GM06990 (cell line): ENCODE data around the gene VWF.

Source experiments
- DNase-seq: peaks from one replicate; pipeline ENCODE4 v3.0.0-alpha.2; 2011; ENCODE audit not compliant: insufficient read length; ENCODE audit errors: extremely low read depth
- H3K27me3 ChIP-seq: replicated peaks from 2 replicates; pipeline ENCODE4 v1.6.0; 2011; ENCODE audit warnings: low read length; ENCODE audit not compliant: control insufficient read depth, insufficient read depth
- H3K36me3 ChIP-seq: 2 replicates; pipeline ENCODE4 v1.5.1; 2011; ENCODE audit warnings: low read length; ENCODE audit not compliant: control insufficient read depth, insufficient read depth
- H3K4me3 ChIP-seq: replicated peaks from 2 replicates; pipeline ENCODE4 v1.5.1; 2011; ENCODE audit warnings: low read depth, mild to moderate bottlenecking, control low read depth, low read length
- TF ChIP-seq, protein P1 (sequence below): IDR thresholded peaks from 2 replicates; pipeline ENCODE4 v1.5.1; 2011; ENCODE audit warnings: low read length, control low read depth, mild to moderate bottlenecking, inconsistent platforms; ENCODE audit not compliant: insufficient read depth, poor library complexity, severe bottlenecking

The VWF gene

DNA sequence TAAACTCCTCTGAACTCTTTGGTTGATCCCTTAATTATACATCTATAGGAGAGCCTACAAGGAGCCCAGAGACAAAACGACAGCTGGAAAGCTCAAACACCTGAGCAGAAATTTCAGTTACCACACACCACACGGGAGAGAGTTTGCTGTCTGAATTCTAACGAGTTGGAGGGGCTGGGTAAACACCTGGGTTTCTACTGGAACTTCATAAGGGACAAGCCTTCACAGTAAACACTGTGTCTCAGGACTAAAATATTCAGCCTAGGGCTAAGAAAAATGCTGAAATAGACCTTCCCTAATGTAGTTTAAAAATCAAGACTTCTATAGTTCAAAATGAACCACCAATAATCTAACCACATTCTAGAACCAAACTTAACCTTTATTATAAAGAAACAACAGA lies 169.8 kb downstream of the VWF start:
- TF ChIP-seq, protein P1, sequence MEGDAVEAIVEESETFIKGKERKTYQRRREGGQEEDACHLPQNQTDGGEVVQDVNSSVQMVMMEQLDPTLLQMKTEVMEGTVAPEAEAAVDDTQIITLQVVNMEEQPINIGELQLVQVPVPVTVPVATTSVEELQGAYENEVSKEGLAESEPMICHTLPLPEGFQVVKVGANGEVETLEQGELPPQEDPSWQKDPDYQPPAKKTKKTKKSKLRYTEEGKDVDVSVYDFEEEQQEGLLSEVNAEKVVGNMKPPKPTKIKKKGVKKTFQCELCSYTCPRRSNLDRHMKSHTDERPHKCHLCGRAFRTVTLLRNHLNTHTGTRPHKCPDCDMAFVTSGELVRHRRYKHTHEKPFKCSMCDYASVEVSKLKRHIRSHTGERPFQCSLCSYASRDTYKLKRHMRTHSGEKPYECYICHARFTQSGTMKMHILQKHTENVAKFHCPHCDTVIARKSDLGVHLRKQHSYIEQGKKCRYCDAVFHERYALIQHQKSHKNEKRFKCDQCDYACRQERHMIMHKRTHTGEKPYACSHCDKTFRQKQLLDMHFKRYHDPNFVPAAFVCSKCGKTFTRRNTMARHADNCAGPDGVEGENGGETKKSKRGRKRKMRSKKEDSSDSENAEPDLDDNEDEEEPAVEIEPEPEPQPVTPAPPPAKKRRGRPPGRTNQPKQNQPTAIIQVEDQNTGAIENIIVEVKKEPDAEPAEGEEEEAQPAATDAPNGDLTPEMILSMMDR, result no peak
- Histone ChIP-seq H3K27me3 (no peaks in the 10 kb centered on the region), H3K4me3 (no peak overlapping the region), H3K36me3 (no peaks in the 10 kb centered on the region)
- no peak for DNase-seq

DNA sequence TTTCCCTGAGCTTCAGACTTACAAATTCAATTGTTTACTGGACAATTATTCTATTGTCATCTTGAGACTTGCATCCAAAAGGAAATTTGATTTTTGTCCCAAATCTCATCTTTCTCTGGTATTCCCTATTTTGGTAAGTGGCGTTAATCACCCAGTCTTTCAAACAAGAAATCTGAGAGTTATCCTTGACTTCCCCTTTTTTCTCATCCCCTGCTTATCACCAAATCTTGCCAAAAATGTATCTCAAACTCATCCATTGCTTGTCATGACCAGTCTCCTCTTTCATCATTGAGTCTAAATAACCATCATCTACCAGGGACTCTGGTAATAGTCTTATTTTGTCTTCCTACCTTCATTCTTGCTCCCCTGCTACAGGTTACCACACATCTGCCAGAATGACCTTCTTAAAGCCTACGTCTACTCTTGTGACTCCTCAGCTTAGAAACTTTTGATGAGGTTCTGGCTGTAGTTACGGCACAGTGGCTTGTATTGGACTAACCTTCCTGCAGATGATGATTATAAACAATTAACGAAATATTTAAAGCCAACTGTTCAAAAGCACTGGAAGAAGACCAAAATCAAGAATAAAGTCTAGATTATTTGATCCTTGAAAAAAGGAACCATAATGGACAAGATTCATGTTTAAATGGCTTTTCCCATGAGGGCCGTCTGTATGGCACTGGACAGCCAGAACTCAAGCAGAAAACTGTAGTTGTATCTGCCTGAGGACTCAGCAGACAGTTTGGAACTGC lies 170.5 kb downstream of the VWF start:
- Histone ChIP-seq H3K4me3 (no peak overlapping the region), H3K36me3 (no peaks in the 10 kb centered on the region), H3K27me3 (no peaks in the 10 kb centered on the region)
- TF ChIP-seq, protein P1, result no peak
- no peak for DNase-seq

DNA sequence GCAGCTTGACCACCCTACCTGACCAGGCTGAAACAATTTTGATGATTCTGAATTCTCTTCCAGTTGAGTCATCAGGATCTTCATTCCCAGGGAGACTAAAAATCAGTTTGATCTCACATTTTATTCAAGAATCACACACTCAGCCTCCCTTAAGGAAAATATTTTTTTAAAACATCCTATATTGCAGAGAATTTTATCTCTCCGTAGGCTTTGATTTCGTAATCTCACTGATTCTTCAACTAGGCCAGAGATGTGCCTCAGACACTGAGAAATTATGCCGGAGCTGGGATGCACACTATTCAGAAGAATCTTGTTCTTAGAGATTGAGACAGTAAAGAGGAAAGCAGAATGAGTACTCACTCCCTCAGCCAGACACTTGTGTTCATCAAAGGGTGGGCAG lies 172.4 kb downstream of the VWF start:
- DNase-seq, result no peak
- Histone ChIP-seq H3K4me3 (no peak overlapping the region), H3K27me3 (no peaks in the 10 kb centered on the region; the same call in 1 of the 2 replicates), H3K36me3 (no peaks in the 10 kb centered on the region)
- TF ChIP-seq, protein P1, result no peak

DNA sequence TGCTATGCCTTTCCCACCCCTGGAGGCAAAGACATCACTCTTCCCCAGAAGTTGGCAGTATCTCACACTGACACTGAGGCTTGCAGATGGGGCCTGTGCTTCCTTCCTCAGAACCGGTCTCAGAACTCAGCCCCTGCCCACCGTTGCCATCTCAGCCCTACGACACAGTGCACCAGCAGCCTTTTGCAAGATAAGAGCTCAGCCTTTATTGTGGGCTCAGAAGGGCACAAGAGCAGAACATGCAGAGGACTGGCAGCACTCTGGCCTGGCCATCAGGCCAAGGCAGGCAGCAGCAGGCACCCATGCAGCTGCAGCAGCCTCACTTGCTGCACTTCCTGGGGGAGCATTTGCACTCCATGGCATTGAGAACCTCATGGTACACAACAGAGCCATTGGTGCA lies 175.8 kb downstream of the VWF start:
- Histone ChIP-seq H3K27me3 (peaks cover 2% of the 10 kb centered on the region), H3K4me3 (no peak overlapping the region), H3K36me3 (no peaks in the 10 kb centered on the region)
- TF ChIP-seq, protein P1, result no peak
- DNase-seq, result no peak

DNA sequence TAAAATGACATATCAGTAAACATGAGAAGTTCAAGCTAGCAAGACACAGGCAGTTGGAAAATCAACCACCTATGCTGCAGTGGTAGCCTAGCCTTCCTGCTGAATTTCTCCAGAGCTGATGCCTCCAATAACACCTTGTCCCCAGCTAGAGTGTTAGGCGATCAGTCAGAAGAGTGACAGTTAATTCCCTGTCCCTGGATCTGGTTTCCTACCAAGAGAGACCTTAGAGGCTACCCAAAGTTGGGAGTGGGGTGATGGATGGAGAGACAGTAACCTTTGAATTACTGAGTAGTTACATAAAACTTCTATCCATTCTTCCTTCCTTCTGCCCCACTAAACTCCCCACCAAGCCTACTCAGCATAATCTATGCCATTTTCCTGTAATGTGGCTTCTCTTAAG lies 177.5 kb downstream of the VWF start:
- DNase-seq, result no peak
- no peaks in the 10 kb centered on the region for H3K36me3 ChIP-seq
- peaks cover 2% of the 10 kb centered on the region for H3K27me3 ChIP-seq
- TF ChIP-seq, protein P1, result no peak
- no peak overlapping the region for H3K4me3 ChIP-seq

DNA sequence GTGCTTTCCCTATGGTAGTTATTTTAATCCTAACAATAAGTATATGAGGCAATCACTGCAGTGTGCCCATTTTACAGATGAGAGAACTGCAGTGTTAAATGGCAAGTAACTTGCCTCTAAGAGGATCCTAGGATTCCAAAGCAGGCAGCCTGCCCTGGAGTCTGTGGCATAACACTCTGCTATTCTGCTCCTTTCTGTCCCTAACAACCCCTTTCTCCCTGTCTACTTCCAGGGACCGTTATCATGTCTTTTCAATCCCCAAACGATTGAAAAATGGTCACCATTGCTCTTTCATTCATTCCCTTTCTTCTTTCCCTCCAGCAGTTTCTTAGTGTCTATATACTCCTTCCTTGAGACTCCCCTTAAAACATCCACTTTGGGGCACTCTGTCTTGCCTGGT lies 178.1 kb downstream of the VWF start:
- Histone ChIP-seq H3K4me3 (no peak overlapping the region), H3K27me3 (peaks cover 2% of the 10 kb centered on the region), H3K36me3 (no peaks in the 10 kb centered on the region)
- no peak for DNase-seq
- TF ChIP-seq, protein P1, result no peak
